ENCODE measurements around the gene SH3D19. TPM values are rescaled to one million over a fixed set of nuclear protein-coding genes. Genes with fewer than 3 reads are reported as not detected.

The SH3D19 gene
- total RNA-seq, 1 experiment from 2014 or later: 29.7 TPM

DNA sequence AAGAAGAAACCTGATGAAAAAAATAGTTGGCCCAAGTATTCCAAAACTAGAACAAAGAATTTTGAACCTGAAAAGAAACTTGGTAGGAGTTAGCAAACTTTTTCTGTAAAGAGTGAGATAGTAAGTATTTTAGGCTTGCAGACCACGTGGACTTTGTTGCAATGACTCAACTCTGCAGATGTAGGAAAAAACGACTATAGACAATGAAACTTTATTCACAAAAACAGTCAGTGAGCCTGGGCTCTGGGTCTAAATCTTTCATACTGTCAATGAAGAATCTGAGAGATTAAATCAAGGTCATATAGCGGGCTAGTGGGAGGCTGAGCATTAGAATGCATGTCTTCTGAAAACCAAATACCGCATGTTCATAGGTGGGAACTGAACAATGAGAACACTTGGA, 23.0 kb downstream of the SH3D19 start:
- no peak overlapping the region for H2BK12ac ChIP-seq (ENCODE audit: insufficient read length, low read depth, low read length)
- H4K5ac ChIP-seq (ENCODE audit: insufficient read length, low read depth, low read length): no peak overlapping the region
- no peak overlapping the region for H3K4me2 ChIP-seq (ENCODE audit: insufficient read depth, insufficient read length, low read length)
- no peak overlapping the region for H3K27ac ChIP-seq (ENCODE audit: insufficient read length, low read depth, low read length)
- Mint-ChIP-seq H3K27ac (peak overlapping the region in 1 of 3 experiments; percentile 24; a peak in 1 of 7 replicates), H3K4me1 (peaks cover 25 to 32% of the 10 kb centered on the region in 2 experiments), H3K9me3 (no peaks in the 10 kb centered on the region), H3K4me3 (no peak overlapping the region), H3K36me3 (ENCODE audit: insufficient read depth in 1 of 3, low read depth in 3 of 3) (peaks cover 4% of the 10 kb centered on the region in 3 experiments; a peak in 5 of 7 replicates), H3K27me3 (ENCODE audit: low read depth) (no peaks in the 10 kb centered on the region)
- H2BK20ac ChIP-seq (ENCODE audit: low read depth, low read length, poor library complexity, severe bottlenecking): no peak overlapping the region
- H2BK15ac ChIP-seq (ENCODE audit: low read depth, low read length): no peak overlapping the region
- H3K4me1 ChIP-seq (ENCODE audit: insufficient read depth, low read length): peaks cover 3% of the 10 kb centered on the region; the same call in 1 of the 2 replicates
- no peak overlapping the region for H3K4ac ChIP-seq (ENCODE audit: low read depth, low read length)
- H3K79me1 ChIP-seq (ENCODE audit: insufficient read depth, low read depth, low read length, poor library complexity, severe bottlenecking): peaks cover 2% of the 10 kb centered on the region
- no CpG with 5 or more reads among the region's 4 CpGs for WGBS (ENCODE audit: extremely low coverage, insufficient read length, low lambda C conversion rate)
- H4K91ac ChIP-seq (ENCODE audit: insufficient read length, low read depth, low read length): no peak overlapping the region
- H3K23me2 ChIP-seq (ENCODE audit: insufficient read length, low read depth, low read length, poor library complexity, severe bottlenecking): peaks cover 2% of the 10 kb centered on the region
- DNase-seq: no peak
- H2AK5ac ChIP-seq (ENCODE audit: insufficient read length, low read length): no peak overlapping the region
- H2AFZ ChIP-seq (ENCODE audit: low read length): no peak overlapping the region
- TF ChIP-seq, protein P1, sequence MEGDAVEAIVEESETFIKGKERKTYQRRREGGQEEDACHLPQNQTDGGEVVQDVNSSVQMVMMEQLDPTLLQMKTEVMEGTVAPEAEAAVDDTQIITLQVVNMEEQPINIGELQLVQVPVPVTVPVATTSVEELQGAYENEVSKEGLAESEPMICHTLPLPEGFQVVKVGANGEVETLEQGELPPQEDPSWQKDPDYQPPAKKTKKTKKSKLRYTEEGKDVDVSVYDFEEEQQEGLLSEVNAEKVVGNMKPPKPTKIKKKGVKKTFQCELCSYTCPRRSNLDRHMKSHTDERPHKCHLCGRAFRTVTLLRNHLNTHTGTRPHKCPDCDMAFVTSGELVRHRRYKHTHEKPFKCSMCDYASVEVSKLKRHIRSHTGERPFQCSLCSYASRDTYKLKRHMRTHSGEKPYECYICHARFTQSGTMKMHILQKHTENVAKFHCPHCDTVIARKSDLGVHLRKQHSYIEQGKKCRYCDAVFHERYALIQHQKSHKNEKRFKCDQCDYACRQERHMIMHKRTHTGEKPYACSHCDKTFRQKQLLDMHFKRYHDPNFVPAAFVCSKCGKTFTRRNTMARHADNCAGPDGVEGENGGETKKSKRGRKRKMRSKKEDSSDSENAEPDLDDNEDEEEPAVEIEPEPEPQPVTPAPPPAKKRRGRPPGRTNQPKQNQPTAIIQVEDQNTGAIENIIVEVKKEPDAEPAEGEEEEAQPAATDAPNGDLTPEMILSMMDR (conservative IDR thresholded peaks at IDR 0.05): no peak
- no peak overlapping the region for H4K8ac ChIP-seq (replicated peaks; ENCODE audit: insufficient read length, low read depth, low read length)
- no peak overlapping the region for H3K9ac ChIP-seq (ENCODE audit: extremely low read depth, insufficient read length, low read length)
- no peak overlapping the region for H3K18ac ChIP-seq (ENCODE audit: insufficient read length, low read depth, low read length)
- no peak overlapping the region for H2BK120ac ChIP-seq (ENCODE audit: low read depth, low read length, poor library complexity, severe bottlenecking)
- no peak overlapping the region for H2BK5ac ChIP-seq (ENCODE audit: insufficient read length, low read length)
- H3K9me3 ChIP-seq (ENCODE audit: control insufficient read depth, low read depth, low read length): no peaks in the 10 kb centered on the region
- H3K79me2 ChIP-seq (ENCODE audit: insufficient read depth, low read length): peaks cover 17% of the 10 kb centered on the region; the same call in 1 of the 2 replicates
- no peaks in the 10 kb centered on the region for H4K20me1 ChIP-seq (ENCODE audit: control insufficient read depth, insufficient read depth, insufficient read length)
- H3K23ac ChIP-seq (ENCODE audit: insufficient read length, low read depth, low read length): no peak overlapping the region
- no peak overlapping the region for H3T11ph ChIP-seq (ENCODE audit: low read length)
- H3K56ac ChIP-seq (ENCODE audit: insufficient read length, low read depth, low read length): no peak overlapping the region
- no peak overlapping the region for H3K14ac ChIP-seq (ENCODE audit: insufficient read depth, low read length)
- no peaks in the 10 kb centered on the region for H3K27me3 ChIP-seq (ENCODE audit: insufficient read depth, low read length)

All from H9 (cell line).